Measurements from ENCODE around the gene TTYH2. TPM values are rescaled to one million over a fixed set of nuclear protein-coding genes. Genes with fewer than 3 reads are reported as not detected.

Gene TTYH2
- total RNA-seq, 2 experiments from 2014 or later, result 3.1 to 3.8 TPM

DNA sequence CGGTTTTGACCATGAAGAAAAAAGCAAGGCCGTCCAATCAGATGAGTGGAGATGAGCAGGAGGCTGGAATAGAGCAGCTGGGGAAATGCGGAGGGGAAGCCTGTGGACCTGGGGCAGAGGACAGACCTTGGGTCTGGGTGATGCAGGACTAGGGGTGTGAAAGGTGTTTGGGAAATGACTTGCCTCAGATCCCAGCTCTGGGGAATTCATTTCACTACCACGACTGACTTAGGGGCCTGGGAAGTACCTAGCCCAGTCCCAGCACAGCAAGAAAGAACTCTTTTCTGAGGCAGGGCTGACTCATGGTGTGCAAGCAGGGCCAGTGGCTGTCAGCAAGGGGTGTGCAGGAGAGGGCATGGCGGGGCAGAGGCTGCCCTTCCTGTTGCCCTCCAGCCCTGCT is 75.4 kb downstream of the TTYH2 start:
- no peaks in the 10 kb centered on the region for H3K36me3 ChIP-seq (ENCODE audit: insufficient read depth, low read length)
- POLR2A ChIA-PET, result no interaction called here
- intact Hi-C loops (cut with micrococcal nuclease; ENCODE audit: unreplicated experiment), result no loop called here
- H3K9me3 ChIP-seq (ENCODE audit: low read length), result no peaks in the 10 kb centered on the region
- H3K27ac ChIP-seq (ENCODE audit: low read depth, low read length, poor library complexity, severe bottlenecking), result no peak overlapping the region
- DNase-seq (ENCODE audit: low spot score), result no peak
- TF ChIP-seq, protein P1, sequence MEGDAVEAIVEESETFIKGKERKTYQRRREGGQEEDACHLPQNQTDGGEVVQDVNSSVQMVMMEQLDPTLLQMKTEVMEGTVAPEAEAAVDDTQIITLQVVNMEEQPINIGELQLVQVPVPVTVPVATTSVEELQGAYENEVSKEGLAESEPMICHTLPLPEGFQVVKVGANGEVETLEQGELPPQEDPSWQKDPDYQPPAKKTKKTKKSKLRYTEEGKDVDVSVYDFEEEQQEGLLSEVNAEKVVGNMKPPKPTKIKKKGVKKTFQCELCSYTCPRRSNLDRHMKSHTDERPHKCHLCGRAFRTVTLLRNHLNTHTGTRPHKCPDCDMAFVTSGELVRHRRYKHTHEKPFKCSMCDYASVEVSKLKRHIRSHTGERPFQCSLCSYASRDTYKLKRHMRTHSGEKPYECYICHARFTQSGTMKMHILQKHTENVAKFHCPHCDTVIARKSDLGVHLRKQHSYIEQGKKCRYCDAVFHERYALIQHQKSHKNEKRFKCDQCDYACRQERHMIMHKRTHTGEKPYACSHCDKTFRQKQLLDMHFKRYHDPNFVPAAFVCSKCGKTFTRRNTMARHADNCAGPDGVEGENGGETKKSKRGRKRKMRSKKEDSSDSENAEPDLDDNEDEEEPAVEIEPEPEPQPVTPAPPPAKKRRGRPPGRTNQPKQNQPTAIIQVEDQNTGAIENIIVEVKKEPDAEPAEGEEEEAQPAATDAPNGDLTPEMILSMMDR (conservative IDR thresholded peaks at IDR 0.05; ENCODE audit: low read length), result no peak
- no peak for TF ChIP-seq EZH2phosphoT487 (IDR thresholded peaks at IDR 0.05; ENCODE audit: borderline replicate concordance, low read depth, low read length)
- no peaks in the 10 kb centered on the region for H3K4me1 ChIP-seq (ENCODE audit: insufficient read depth, low read length, poor library complexity, severe bottlenecking)
- H4K20me1 ChIP-seq (ENCODE audit: insufficient read depth, low read length), result no peaks in the 10 kb centered on the region
- no TSS peak for BruUV-seq (replicated peaks)
- H3K9me2 ChIP-seq (ENCODE audit: insufficient read depth, low read length), result no peaks in the 10 kb centered on the region
- H3K79me2 ChIP-seq (ENCODE audit: insufficient read depth, low read depth, low read length), result no peaks in the 10 kb centered on the region
- H3K4me3 ChIP-seq (ENCODE audit: low read depth, low read length, poor library complexity, severe bottlenecking), result no peak overlapping the region
- no peak overlapping the region for H3K4me2 ChIP-seq (ENCODE audit: low read length)
- CTCF ChIA-PET (ENCODE audit: unreplicated experiment), result no interaction called here
- no peak overlapping the region for H2AFZ ChIP-seq (ENCODE audit: low read length)

DNA sequence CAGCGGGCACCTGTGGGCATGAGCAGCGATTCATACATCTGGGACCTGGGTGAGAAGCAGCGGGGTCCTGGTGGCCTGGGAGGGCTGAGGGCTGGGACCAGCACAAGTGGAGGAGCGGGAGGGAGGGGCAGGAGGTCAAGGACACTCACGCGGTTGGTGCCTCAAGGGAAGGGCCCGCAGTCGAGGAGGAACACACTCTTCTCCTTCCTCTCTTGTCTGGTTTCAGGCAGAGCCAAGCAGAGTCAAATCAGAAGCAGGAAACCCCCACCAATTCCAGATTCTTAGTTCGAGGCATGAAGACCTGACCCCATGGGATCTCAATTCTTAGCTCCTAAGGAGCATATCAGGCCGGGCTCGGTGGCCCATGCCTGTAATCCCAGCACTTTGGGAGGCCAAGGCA is 76.3 kb downstream of the TTYH2 start:
- H4K20me1 ChIP-seq (ENCODE audit: insufficient read depth, low read length), result no peaks in the 10 kb centered on the region
- H3K79me2 ChIP-seq (ENCODE audit: insufficient read depth, low read depth, low read length), result no peaks in the 10 kb centered on the region
- H3K27ac ChIP-seq (ENCODE audit: low read depth, low read length, poor library complexity, severe bottlenecking), result no peak overlapping the region
- ChIA-PET POLR2A (no interaction called here), CTCF (ENCODE audit: unreplicated experiment) (no interaction called here)
- no peak for DNase-seq (ENCODE audit: low spot score)
- H3K9me2 ChIP-seq (ENCODE audit: insufficient read depth, low read length), result no peaks in the 10 kb centered on the region
- H3K4me3 ChIP-seq (ENCODE audit: low read depth, low read length, poor library complexity, severe bottlenecking), result no peak overlapping the region
- BruUV-seq (replicated peaks), result no TSS peak
- no peaks in the 10 kb centered on the region for H3K9me3 ChIP-seq (ENCODE audit: low read length)
- intact Hi-C loops (cut with micrococcal nuclease; ENCODE audit: unreplicated experiment), result no loop called here
- TF ChIP-seq EZH2phosphoT487 (IDR thresholded peaks at IDR 0.05; ENCODE audit: borderline replicate concordance, low read depth, low read length), result no peak
- TF ChIP-seq, protein P1 (conservative IDR thresholded peaks at IDR 0.05; ENCODE audit: low read length), result no peak
- H3K4me2 ChIP-seq (ENCODE audit: low read length), result no peak overlapping the region
- no peaks in the 10 kb centered on the region for H3K36me3 ChIP-seq (ENCODE audit: insufficient read depth, low read length)
- no peak overlapping the region for H2AFZ ChIP-seq (ENCODE audit: low read length)
- no peaks in the 10 kb centered on the region for H3K4me1 ChIP-seq (ENCODE audit: insufficient read depth, low read length, poor library complexity, severe bottlenecking)

- no TSS peak for BruUV-seq (replicated peaks)
- no peak for TF ChIP-seq EZH2phosphoT487 (IDR thresholded peaks at IDR 0.05; ENCODE audit: borderline replicate concordance, low read depth, low read length)
- TF ChIP-seq, protein P1 (conservative IDR thresholded peaks at IDR 0.05; ENCODE audit: low read length), result no peak
- POLR2A ChIA-PET, result no interaction called here
Observed at GRCh38 chr17:74290340-74290739, 77.0 kb downstream of the TTYH2 start.

More at GRCh38 chr17:74290340-74290739, 77.0 kb downstream of the TTYH2 start:
- DNase-seq (ENCODE audit: low spot score), result no peak
- CTCF ChIA-PET (ENCODE audit: unreplicated experiment), result no interaction called here
- H4K20me1 ChIP-seq (ENCODE audit: insufficient read depth, low read length), result no peaks in the 10 kb centered on the region
- H3K4me1 ChIP-seq (ENCODE audit: insufficient read depth, low read length, poor library complexity, severe bottlenecking), result no peaks in the 10 kb centered on the region
- no peak overlapping the region for H3K27ac ChIP-seq (ENCODE audit: low read depth, low read length, poor library complexity, severe bottlenecking)
- no peaks in the 10 kb centered on the region for H3K79me2 ChIP-seq (ENCODE audit: insufficient read depth, low read depth, low read length)
- no peak overlapping the region for H3K4me3 ChIP-seq (ENCODE audit: low read depth, low read length, poor library complexity, severe bottlenecking)
- H3K4me2 ChIP-seq (ENCODE audit: low read length), result no peak overlapping the region
- no peaks in the 10 kb centered on the region for H3K36me3 ChIP-seq (ENCODE audit: insufficient read depth, low read length)
- H3K9me2 ChIP-seq (ENCODE audit: insufficient read depth, low read length), result no peaks in the 10 kb centered on the region
- H2AFZ ChIP-seq (ENCODE audit: low read length), result no peak overlapping the region
- H3K9me3 ChIP-seq (ENCODE audit: low read length), result no peaks in the 10 kb centered on the region
- intact Hi-C loops (cut with micrococcal nuclease; ENCODE audit: unreplicated experiment), result no loop called here
